Chondrocyte (in vitro differentiated cells): Measurements from ENCODE around the gene RALGPS2. TPM values are rescaled to one million over a fixed set of nuclear protein-coding genes. Genes with fewer than 3 reads are reported as not detected.
A peak's percentile ranks its signal among the peaks of the same experiment; 100 is the strongest.

ENCODE experiments used
- DNase-seq: peaks from one replicate; pipeline ENCODE4 v3.0.0; 2021; ENCODE audit warnings: mixed read lengths, low spot score
- H3K27ac Mint-ChIP-seq: one replicate; pipeline ENCODE4 v1.8.0; 2021; ENCODE audit warnings: mild to moderate bottlenecking, moderate library complexity, mixed read lengths; ENCODE audit not compliant: unreplicated experiment
- H3K27me3 Mint-ChIP-seq: 2 replicates; pipeline ENCODE4 v1.8.0; 2021; ENCODE audit warnings: low read depth, mixed read lengths
- H3K36me3 Mint-ChIP-seq: 2 replicates; pipeline ENCODE4 v1.8.0; 2021; ENCODE audit warnings: low read depth, mixed read lengths
- H3K4me1 Mint-ChIP-seq: 2 replicates; pipeline ENCODE4 v1.8.0; 2021; ENCODE audit warnings: low read depth, mild to moderate bottlenecking, mixed read lengths
- H3K4me3 Mint-ChIP-seq: one replicate; pipeline ENCODE4 v1.8.0; 2021; ENCODE audit warnings: mild to moderate bottlenecking, moderate library complexity, mixed read lengths; ENCODE audit not compliant: unreplicated experiment
- H3K9me3 Mint-ChIP-seq: 2 replicates; pipeline ENCODE4 v1.8.0; 2021; ENCODE audit warnings: low read depth, mixed read lengths
- long read RNA-seq: library from polyadenylated mRNA; stranded (forward); transcript quantifications from one replicate; pipeline ENCODE4 v2.0.0, GENCODE V29; 2021
- total RNA-seq: library from RNA; stranded (reverse); gene quantifications from 3 replicates; pipeline ENCODE4 v1.2.1, GENCODE V29; 2021
- TF ChIP-seq, protein P1 (sequence below): fragments of 200-600 bp; sonication (generic); IDR thresholded peaks from 2 replicates; pipeline ENCODE4 v1.5.0; 2021; ENCODE audit warnings: antibody characterized with exemption, mild to moderate bottlenecking, moderate library complexity

RALGPS2 gene, protein sequence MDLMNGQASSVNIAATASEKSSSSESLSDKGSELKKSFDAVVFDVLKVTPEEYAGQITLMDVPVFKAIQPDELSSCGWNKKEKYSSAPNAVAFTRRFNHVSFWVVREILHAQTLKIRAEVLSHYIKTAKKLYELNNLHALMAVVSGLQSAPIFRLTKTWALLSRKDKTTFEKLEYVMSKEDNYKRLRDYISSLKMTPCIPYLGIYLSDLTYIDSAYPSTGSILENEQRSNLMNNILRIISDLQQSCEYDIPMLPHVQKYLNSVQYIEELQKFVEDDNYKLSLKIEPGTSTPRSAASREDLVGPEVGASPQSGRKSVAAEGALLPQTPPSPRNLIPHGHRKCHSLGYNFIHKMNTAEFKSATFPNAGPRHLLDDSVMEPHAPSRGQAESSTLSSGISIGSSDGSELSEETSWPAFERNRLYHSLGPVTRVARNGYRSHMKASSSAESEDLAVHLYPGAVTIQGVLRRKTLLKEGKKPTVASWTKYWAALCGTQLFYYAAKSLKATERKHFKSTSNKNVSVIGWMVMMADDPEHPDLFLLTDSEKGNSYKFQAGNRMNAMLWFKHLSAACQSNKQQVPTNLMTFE
- 7.2 to 11.5 TPM (median 10.0 TPM) in 3 replicates for total RNA-seq
- long read RNA-seq, full-length matches to known transcripts, result 1 of 2 reads
- long read RNA-seq, partial matches to known transcripts, result 0 of 2 reads
- long read RNA-seq, other reads (novel, unspliced or antisense), result 1 of 2 reads

DNA sequence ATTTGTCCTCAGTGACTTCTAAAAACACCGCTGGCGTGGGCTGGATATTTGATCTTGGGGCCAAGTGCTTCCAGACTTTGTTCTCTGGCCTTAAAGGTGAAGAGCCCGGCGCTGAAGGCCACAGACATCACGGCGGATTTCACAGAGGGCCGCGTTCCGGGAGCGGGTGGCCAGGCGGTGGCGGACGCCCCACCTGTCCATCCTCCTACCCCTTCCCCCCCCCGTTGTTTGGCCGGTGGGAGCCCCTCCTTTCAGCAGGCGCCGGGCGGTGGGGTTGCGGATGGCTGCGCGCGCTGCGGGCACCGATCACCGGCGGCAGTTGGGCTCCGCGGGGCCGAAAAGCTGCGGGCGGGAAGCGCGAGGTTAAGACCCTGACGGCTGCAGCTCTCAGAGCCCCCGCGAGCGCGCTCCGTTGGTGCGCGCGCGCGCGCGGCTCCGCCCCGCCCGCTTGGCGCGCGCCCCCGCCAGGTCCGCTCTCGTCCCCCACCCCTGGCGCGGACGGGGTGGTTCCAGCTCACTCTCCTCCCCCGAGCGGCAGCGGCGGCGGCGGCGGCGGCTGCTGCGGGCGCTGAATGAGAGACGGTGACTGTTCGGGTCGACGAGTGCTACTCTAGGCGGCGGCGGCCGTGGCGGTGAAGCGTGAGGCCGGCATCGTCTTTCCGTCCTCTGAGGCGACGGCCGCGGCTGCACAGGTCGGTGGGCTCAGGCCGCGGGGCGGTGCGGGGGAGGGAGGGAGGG, at the start of gene RALGPS2:
RALGPS2 (plus strand) TSS at position 517 of the 738 bp plus-strand sequence. CDS start 51,521 bp downstream, outside the sequence.
- H3K4me3 Mint-ChIP-seq, result peak within 1 kb of the TSS; percentile 77
- TF ChIP-seq, protein P1, sequence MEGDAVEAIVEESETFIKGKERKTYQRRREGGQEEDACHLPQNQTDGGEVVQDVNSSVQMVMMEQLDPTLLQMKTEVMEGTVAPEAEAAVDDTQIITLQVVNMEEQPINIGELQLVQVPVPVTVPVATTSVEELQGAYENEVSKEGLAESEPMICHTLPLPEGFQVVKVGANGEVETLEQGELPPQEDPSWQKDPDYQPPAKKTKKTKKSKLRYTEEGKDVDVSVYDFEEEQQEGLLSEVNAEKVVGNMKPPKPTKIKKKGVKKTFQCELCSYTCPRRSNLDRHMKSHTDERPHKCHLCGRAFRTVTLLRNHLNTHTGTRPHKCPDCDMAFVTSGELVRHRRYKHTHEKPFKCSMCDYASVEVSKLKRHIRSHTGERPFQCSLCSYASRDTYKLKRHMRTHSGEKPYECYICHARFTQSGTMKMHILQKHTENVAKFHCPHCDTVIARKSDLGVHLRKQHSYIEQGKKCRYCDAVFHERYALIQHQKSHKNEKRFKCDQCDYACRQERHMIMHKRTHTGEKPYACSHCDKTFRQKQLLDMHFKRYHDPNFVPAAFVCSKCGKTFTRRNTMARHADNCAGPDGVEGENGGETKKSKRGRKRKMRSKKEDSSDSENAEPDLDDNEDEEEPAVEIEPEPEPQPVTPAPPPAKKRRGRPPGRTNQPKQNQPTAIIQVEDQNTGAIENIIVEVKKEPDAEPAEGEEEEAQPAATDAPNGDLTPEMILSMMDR, result no peak
- no peaks in the 10 kb centered on the region for H3K27me3 Mint-ChIP-seq
- H3K4me1 Mint-ChIP-seq, result peaks cover 12% of the 10 kb centered on the region
- no peaks in the 10 kb centered on the region for H3K36me3 Mint-ChIP-seq
- no peaks in the 10 kb centered on the region for H3K9me3 Mint-ChIP-seq
- DNase-seq, result peak; percentile 86
- peak within 1 kb of the TSS; percentile 79 for H3K27ac Mint-ChIP-seq

DNA sequence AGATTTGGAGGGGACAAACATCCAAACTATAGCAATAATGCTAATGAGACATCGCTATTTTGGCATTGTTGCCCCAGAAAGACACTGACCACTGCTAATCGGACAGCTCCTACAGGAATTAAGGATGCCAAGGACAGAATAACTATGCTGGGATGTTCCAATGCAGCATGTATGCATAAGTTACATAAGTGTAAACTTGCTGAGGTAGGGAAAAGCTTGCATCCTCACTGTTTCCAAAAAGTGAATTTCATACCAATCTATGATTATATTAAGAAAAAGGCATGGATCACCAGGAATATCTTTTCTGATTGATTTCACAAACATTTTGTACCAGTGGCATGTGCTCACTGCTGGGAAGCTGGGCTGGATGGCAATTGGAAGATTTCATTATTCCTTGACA, 45.8 kb upstream of the RALGPS2 start:
- Mint-ChIP-seq H3K27me3 (no peaks in the 10 kb centered on the region), H3K4me3 (no peak overlapping the region), H3K36me3 (no peaks in the 10 kb centered on the region), H3K27ac (no peak overlapping the region), H3K4me1 (peaks cover 9% of the 10 kb centered on the region), H3K9me3 (peaks cover 7% of the 10 kb centered on the region)
- TF ChIP-seq, protein P1, result no peak
- DNase-seq, result no peak

DNA sequence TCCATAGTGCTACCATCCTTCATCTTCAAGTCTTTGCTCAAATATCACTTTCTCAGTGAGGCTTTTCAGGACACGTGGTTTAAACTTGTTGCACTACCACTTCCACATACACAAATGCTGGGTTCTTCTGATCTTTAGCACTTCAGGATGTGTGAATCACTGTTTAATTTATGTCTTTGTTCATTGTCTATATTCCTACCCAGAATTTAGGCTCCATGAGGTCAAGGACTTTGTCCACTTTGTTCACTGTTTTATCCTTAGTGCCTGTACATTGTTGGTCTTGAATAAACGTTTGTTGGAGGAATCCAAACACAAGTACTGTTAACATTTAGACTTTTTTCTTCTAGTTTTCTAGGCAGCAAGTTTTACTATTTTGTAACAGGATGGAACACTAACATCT, 42.6 kb upstream of the RALGPS2 start:
- DNase-seq, result no peak
- Mint-ChIP-seq H3K4me3 (no peak overlapping the region), H3K9me3 (peaks cover 3% of the 10 kb centered on the region), H3K4me1 (peaks cover 18% of the 10 kb centered on the region), H3K36me3 (no peaks in the 10 kb centered on the region), H3K27ac (no peak overlapping the region), H3K27me3 (no peaks in the 10 kb centered on the region)
- TF ChIP-seq, protein P1, result no peak

DNA sequence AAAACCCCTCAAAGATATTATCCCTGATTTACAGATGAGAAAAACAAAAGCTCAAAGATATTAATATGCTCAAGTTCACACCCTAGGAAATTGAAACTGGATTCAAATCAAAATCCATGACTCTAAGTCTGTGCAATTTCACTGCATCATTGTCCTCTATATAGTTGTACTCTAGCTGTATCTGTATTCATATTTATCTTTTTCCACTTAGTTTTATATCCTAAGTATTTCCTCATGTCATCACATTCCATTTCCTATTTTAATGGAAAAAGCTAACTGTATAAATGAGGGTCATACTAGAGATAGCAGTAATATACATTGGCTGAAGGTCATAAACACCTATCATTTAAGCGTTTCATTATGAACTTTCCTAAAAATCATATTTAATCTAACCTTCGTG, 42.2 kb upstream of the RALGPS2 start:
- Mint-ChIP-seq H3K27ac (no peak overlapping the region), H3K4me1 (peaks cover 18% of the 10 kb centered on the region), H3K27me3 (no peaks in the 10 kb centered on the region), H3K4me3 (no peak overlapping the region), H3K9me3 (peaks cover 3% of the 10 kb centered on the region), H3K36me3 (no peaks in the 10 kb centered on the region)
- TF ChIP-seq, protein P1, result no peak
- no peak for DNase-seq

DNA sequence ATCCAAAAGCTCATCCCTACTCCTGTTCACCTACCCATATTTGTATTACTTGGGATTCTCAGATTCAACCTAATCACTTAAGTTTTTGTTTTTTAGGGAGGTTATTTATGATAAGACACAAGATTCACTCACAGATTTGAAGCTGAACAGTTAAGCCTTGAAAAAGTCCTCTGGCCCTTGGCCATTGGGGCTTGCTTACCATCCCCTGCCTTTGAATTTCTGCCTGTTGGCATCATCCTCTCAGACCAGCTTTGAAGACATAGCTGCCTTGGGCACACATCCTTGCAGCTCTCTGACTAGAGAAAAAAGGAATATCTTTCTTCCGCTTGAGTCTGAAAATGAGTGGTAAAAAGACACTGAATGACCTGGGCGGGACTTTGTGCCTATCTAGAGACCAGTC, 41.8 kb upstream of the RALGPS2 start:
- TF ChIP-seq, protein P1, result no peak
- Mint-ChIP-seq H3K27me3 (no peaks in the 10 kb centered on the region), H3K36me3 (no peaks in the 10 kb centered on the region), H3K27ac (no peak overlapping the region), H3K9me3 (peaks cover under 1% of the 10 kb centered on the region), H3K4me1 (peaks cover 18% of the 10 kb centered on the region), H3K4me3 (no peak overlapping the region)
- no peak for DNase-seq
